Ovary (tissue), 3 donors: ENCODE measurements around the gene ACSF2.

Experiments
- CTCF ChIP-seq, 3 donors: fragments of 450-650 bp in 2 of 3; fragments of 200-600 bp in 1 of 3; IDR thresholded peaks; one replicate each; pipeline versions ENCODE4 v1.5.1 to v1.8.0; 2016 to 2022; ENCODE audit warnings: antibody characterized with exemption in 3 of 3, mild to moderate bottlenecking in 1 of 3
- POLR2A ChIP-seq: fragments of 450-650 bp; IDR thresholded peaks from one replicate; pipeline ENCODE4 v1.6.1; 2017; ENCODE audit warnings: antibody characterized with exemption, mild to moderate bottlenecking, moderate library complexity
- donor health status: DM: no; HTN: no; CAD: no.

GRCh38 chr17:50505591-50506130 lies 79.6 kb downstream of the ACSF2 start:
- TF ChIP-seq CTCF (IDR thresholded peaks at IDR 0.05): no peak
- TF ChIP-seq POLR2A: no peak
